Liver (tissue), 9 donors: ENCODE data around the gene FBXO47. TPM values are rescaled to one million over a fixed set of nuclear protein-coding genes. Genes with fewer than 3 reads are reported as not detected.

Experiments used
- DNase-seq: peaks from one replicate; pipeline ENCODE4 v3.0.0-alpha.2; 2017; ENCODE audit warnings: low spot score
- H3K27ac ChIP-seq, 2 donors: one replicate each; pipeline ENCODE4 v1.7.0; 2013; ENCODE audit warnings: inconsistent platforms in 2 of 2, low read length in 2 of 2, control low read depth in 1 of 2, low read depth in 1 of 2, mild to moderate bottlenecking in 1 of 2
- H3K27me3 ChIP-seq, 4 donors: one replicate each; pipeline versions ENCODE4 v1.6.1 to v1.7.0; 2013; ENCODE audit warnings: low read length in 3 of 4, inconsistent platforms in 1 of 4, mild to moderate bottlenecking in 1 of 4, moderate library complexity in 1 of 4; ENCODE audit not compliant: control insufficient read depth in 4 of 4, insufficient read depth in 4 of 4
- H3K36me3 ChIP-seq, 4 donors: one replicate each; pipeline versions ENCODE4 v1.6.1 to v1.7.0; 2013; ENCODE audit warnings: low read length in 3 of 4, mild to moderate bottlenecking in 3 of 4, low read depth in 1 of 4, moderate library complexity in 1 of 4; ENCODE audit not compliant: control insufficient read depth in 4 of 4, insufficient read depth in 3 of 4
- H3K4me1 ChIP-seq, 4 donors: one replicate each; pipeline versions ENCODE4 v1.6.1 to v1.7.0; 2013; ENCODE audit warnings: low read length in 3 of 4, mild to moderate bottlenecking in 3 of 4, moderate library complexity in 1 of 4; ENCODE audit not compliant: control insufficient read depth in 4 of 4, insufficient read depth in 4 of 4
- H3K4me3 ChIP-seq, 3 donors: one replicate each; pipeline versions ENCODE4 v1.6.1 to v1.7.0; 2013; ENCODE audit warnings: low read length in 3 of 3, control low read depth in 1 of 3, low read depth in 1 of 3, mild to moderate bottlenecking in 1 of 3
- H3K9ac ChIP-seq, 2 donors: one replicate each; pipeline ENCODE4 v1.7.0; 2013; ENCODE audit warnings: low read length in 2 of 2, mild to moderate bottlenecking in 2 of 2, moderate library complexity in 2 of 2, control low read depth in 1 of 2, low read depth in 1 of 2
- H3K9me3 ChIP-seq, 4 donors: one replicate each; pipeline versions ENCODE4 v1.6.1 to v1.7.0; 2013; ENCODE audit warnings: low read length in 3 of 4; ENCODE audit not compliant: control insufficient read depth in 4 of 4
- EGR1 ChIP-seq, 2 donors: IDR thresholded peaks; 2 replicates each; pipeline ENCODE4 v1.6.1; 2016 to 2018; ENCODE audit warnings: antibody characterized with exemption in 2 of 2, low read depth in 2 of 2
- FOXA1 ChIP-seq: IDR thresholded peaks from 2 replicates; pipeline ENCODE4 v1.6.1; 2016; ENCODE audit warnings: antibody characterized with exemption
- FOXA2 ChIP-seq: IDR thresholded peaks from 2 replicates; pipeline ENCODE4 v1.6.1; 2016; ENCODE audit warnings: antibody characterized with exemption
- GABPA ChIP-seq, 2 donors: IDR thresholded peaks in 1 of 2; conservative IDR thresholded peaks in 1 of 2; 2 replicates each; pipeline ENCODE4 v1.6.1; 2016; ENCODE audit warnings: antibody characterized with exemption in 2 of 2, mild to moderate bottlenecking in 1 of 2, moderate library complexity in 1 of 2
- HNF4A ChIP-seq, 2 donors: conservative IDR thresholded peaks; 2 replicates each; pipeline ENCODE4 v1.6.1; 2016; ENCODE audit warnings: antibody characterized with exemption in 2 of 2, mild to moderate bottlenecking in 2 of 2
- HNF4G ChIP-seq: IDR thresholded peaks from 2 replicates; pipeline ENCODE4 v1.6.1; 2016; ENCODE audit warnings: antibody characterized with exemption
- JUND ChIP-seq, 2 donors: IDR thresholded peaks; 2 replicates each; pipeline ENCODE4 v1.6.1; 2016; ENCODE audit warnings: antibody characterized with exemption in 2 of 2
- MAX ChIP-seq: IDR thresholded peaks from 2 replicates; pipeline ENCODE4 v1.6.1; 2016; ENCODE audit warnings: antibody characterized with exemption
- NR2F2 ChIP-seq: IDR thresholded peaks from 2 replicates; pipeline ENCODE4 v1.6.1; 2016; ENCODE audit warnings: antibody characterized with exemption
- RAD21 ChIP-seq, 2 donors: IDR thresholded peaks; 2 replicates each; pipeline ENCODE4 v1.6.1; 2016; ENCODE audit warnings: antibody characterized with exemption in 2 of 2, mild to moderate bottlenecking in 2 of 2
- SP1 ChIP-seq: IDR thresholded peaks from 2 replicates; pipeline ENCODE4 v1.6.1; 2018; ENCODE audit warnings: antibody characterized with exemption, mild to moderate bottlenecking
- TAF1 ChIP-seq: conservative IDR thresholded peaks from 2 replicates; pipeline ENCODE4 v1.6.1; 2016; ENCODE audit warnings: antibody characterized with exemption, mild to moderate bottlenecking
- YY1 ChIP-seq: IDR thresholded peaks from 2 replicates; pipeline ENCODE4 v1.6.1; 2016; ENCODE audit warnings: antibody characterized with exemption, mild to moderate bottlenecking
- WGBS: extraction: QIAGEN DNeasy Blood & Tissue Kit; methylation state at CpG from one replicate; pipeline ENCODE4 v1.1.7; 2013; 5-methylcytosine and 5-hydroxymethylcytosine counted together
- polyA plus RNA-seq, 2 donors: library from polyadenylated mRNA; stranded (reverse) in 1 of 2; unstranded in 1 of 2; fragments of 200-250 nt in 1 of 2; fragments of >200 nt in 1 of 2; fragmentation: Nextera tagmentation in 1 of 2; extraction: Ambion mirVana in 1 of 2; gene quantifications; one replicate each; pipeline versions ENCODE4 v1.2.1 to v1.2.3, GENCODE V29; 2013 to 2015
- total RNA-seq, 2 donors: library from RNA; depleted of rRNA; stranded (reverse); fragments of >200 nt; gene quantifications; one replicate each; pipeline ENCODE4 v1.2.3, GENCODE V29; 2014
- TF ChIP-seq, protein P1 (sequence below): fragments of 150-350 bp; IDR thresholded peaks from 2 replicates; pipeline ENCODE4 v1.5.1; 2017; ENCODE audit warnings: improper control_type of control experiment, low read depth, low read length; ENCODE audit not compliant: missing input control
- TF ChIP-seq, protein P2 (sequence below): IDR thresholded peaks from 2 replicates; pipeline ENCODE4 v1.6.1; 2016; ENCODE audit warnings: antibody characterized with exemption, mild to moderate bottlenecking
- TF ChIP-seq, protein P3 (sequence below): IDR thresholded peaks from 2 replicates; pipeline ENCODE4 v1.6.1; 2016; ENCODE audit warnings: antibody characterized with exemption
- TF ChIP-seq, protein P4 (sequence below): IDR thresholded peaks from 2 replicates; pipeline ENCODE4 v1.6.1; 2016; ENCODE audit warnings: antibody characterized with exemption
- donor health status: healthy.
- donor health status: healthy.
- donor health status: healthy.
- donor health status: healthy.
- donor health status: healthy.

The FBXO47 gene
- total and polyA plus RNA-seq, 4 donors = not detected

- DNase-seq = no peak
- Histone ChIP-seq H3K9me3 (no peaks in the 10 kb centered on the region), H3K4me3 (no peak overlapping the region), H3K4me1 (peaks cover 2 to 10% (median 7%) of the 10 kb centered on the region in 4 donors), H3K9ac (no peak overlapping the region), H3K36me3 (peaks cover 4 to 11% (median 6%) of the 10 kb centered on the region in 4 donors), H3K27me3 (no peaks in the 10 kb centered on the region), H3K27ac (no peak overlapping the region)
- TF ChIP-seq, protein P1, sequence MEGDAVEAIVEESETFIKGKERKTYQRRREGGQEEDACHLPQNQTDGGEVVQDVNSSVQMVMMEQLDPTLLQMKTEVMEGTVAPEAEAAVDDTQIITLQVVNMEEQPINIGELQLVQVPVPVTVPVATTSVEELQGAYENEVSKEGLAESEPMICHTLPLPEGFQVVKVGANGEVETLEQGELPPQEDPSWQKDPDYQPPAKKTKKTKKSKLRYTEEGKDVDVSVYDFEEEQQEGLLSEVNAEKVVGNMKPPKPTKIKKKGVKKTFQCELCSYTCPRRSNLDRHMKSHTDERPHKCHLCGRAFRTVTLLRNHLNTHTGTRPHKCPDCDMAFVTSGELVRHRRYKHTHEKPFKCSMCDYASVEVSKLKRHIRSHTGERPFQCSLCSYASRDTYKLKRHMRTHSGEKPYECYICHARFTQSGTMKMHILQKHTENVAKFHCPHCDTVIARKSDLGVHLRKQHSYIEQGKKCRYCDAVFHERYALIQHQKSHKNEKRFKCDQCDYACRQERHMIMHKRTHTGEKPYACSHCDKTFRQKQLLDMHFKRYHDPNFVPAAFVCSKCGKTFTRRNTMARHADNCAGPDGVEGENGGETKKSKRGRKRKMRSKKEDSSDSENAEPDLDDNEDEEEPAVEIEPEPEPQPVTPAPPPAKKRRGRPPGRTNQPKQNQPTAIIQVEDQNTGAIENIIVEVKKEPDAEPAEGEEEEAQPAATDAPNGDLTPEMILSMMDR = no peak
- TF ChIP-seq, protein P2, sequence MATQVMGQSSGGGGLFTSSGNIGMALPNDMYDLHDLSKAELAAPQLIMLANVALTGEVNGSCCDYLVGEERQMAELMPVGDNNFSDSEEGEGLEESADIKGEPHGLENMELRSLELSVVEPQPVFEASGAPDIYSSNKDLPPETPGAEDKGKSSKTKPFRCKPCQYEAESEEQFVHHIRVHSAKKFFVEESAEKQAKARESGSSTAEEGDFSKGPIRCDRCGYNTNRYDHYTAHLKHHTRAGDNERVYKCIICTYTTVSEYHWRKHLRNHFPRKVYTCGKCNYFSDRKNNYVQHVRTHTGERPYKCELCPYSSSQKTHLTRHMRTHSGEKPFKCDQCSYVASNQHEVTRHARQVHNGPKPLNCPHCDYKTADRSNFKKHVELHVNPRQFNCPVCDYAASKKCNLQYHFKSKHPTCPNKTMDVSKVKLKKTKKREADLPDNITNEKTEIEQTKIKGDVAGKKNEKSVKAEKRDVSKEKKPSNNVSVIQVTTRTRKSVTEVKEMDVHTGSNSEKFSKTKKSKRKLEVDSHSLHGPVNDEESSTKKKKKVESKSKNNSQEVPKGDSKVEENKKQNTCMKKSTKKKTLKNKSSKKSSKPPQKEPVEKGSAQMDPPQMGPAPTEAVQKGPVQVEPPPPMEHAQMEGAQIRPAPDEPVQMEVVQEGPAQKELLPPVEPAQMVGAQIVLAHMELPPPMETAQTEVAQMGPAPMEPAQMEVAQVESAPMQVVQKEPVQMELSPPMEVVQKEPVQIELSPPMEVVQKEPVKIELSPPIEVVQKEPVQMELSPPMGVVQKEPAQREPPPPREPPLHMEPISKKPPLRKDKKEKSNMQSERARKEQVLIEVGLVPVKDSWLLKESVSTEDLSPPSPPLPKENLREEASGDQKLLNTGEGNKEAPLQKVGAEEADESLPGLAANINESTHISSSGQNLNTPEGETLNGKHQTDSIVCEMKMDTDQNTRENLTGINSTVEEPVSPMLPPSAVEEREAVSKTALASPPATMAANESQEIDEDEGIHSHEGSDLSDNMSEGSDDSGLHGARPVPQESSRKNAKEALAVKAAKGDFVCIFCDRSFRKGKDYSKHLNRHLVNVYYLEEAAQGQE = no peak
- no peak for TF ChIP-seq HNF4G
- WGBS = 90% methylated on average over 7 of the region's 7 CpGs
Measured at GRCh38 chr17:38906460-38907228, 60.6 kb downstream of the FBXO47 start.

DNA sequence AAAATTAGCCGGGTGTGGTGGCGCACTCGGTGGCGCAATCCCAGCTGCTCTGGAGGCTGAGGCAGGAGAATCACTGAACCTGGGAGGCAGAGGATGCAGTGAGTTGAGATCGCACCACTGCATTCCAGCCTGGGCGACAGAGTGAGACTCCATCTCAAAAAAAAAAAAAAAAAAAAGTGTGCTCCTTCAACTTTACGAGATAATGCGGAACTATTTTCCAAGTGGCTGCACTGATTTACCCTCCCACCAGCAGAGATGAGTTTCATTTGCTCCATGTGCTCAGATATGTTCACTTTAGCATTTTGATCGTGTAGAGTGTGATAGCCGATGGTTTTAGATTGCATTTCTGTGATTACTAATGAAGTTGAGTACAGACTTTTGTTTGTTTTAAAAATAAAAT lies 61.8 kb downstream of the FBXO47 start:
- Histone ChIP-seq H3K9me3 (no peaks in the 10 kb centered on the region), H3K36me3 (peaks cover 4 to 10% (median 8%) of the 10 kb centered on the region in 4 donors), H3K4me1 (peaks cover 3 to 11% (median 10%) of the 10 kb centered on the region in 4 donors), H3K27me3 (no peaks in the 10 kb centered on the region), H3K9ac (no peak overlapping the region), H3K27ac (no peak overlapping the region), H3K4me3 (no peak overlapping the region)
- 98% methylated on average over 10 of the region's 10 CpGs for WGBS
- DNase-seq = no peak
- TF ChIP-seq, protein P3, sequence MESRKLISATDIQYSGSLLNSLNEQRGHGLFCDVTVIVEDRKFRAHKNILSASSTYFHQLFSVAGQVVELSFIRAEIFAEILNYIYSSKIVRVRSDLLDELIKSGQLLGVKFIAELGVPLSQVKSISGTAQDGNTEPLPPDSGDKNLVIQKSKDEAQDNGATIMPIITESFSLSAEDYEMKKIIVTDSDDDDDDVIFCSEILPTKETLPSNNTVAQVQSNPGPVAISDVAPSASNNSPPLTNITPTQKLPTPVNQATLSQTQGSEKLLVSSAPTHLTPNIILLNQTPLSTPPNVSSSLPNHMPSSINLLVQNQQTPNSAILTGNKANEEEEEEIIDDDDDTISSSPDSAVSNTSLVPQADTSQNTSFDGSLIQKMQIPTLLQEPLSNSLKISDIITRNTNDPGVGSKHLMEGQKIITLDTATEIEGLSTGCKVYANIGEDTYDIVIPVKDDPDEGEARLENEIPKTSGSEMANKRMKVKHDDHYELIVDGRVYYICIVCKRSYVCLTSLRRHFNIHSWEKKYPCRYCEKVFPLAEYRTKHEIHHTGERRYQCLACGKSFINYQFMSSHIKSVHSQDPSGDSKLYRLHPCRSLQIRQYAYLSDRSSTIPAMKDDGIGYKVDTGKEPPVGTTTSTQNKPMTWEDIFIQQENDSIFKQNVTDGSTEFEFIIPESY = no peak
- TF ChIP-seq, protein P4, sequence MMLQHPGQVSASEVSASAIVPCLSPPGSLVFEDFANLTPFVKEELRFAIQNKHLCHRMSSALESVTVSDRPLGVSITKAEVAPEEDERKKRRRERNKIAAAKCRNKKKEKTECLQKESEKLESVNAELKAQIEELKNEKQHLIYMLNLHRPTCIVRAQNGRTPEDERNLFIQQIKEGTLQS = no peak
- TF ChIP-seq NR2F2 = no peak
- TF ChIP-seq, protein P2 = no peak
- TF ChIP-seq GABPA (IDR thresholded peaks at IDR 0.05 in 1 of 2, conservative IDR thresholded peaks at IDR 0.05 in 1 of 2) = no peak
- no peak for TF ChIP-seq HNF4A (conservative IDR thresholded peaks at IDR 0.05)
- TF ChIP-seq EGR1 (IDR thresholded peaks at IDR 0.05; ENCODE audit: low read depth in 2 of 2) = no peak
- TF ChIP-seq, protein P1 = no peak
- TF ChIP-seq FOXA2 = no peak
- no peak for TF ChIP-seq RAD21 (IDR thresholded peaks at IDR 0.05)
- no peak for TF ChIP-seq TAF1
- no peak for TF ChIP-seq FOXA1
- no peak for TF ChIP-seq HNF4G
- no peak for TF ChIP-seq YY1
- no peak for TF ChIP-seq SP1
- no peak for TF ChIP-seq MAX
- TF ChIP-seq JUND (IDR thresholded peaks at IDR 0.05) = no peak
